ENCODE data around the gene IRAK1.

The IRAK1 gene

DNA sequence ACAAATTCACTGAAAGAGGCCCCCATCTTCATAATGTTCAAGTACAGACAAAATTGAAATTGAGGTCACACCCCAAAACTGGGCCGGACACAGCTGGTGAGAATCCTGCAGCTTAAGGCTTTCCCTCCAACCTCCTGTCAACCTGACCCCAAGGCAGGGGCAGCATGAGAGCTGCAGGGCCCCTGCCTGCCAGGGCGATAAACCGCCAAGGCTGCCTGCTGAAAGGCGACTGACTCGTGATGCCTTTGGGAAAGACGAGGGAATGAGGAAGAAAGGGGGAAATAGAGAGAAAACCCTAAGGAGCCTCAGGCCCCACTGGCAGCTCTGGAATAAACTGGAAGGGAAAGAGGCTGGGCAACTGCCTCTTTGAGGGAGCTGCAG, 7.3 kb upstream of the IRAK1 start:
- DNase-seq (ENCODE audit: low read depth): no peak
- H3K4me3 ChIP-seq (ENCODE audit: low read length): no peak overlapping the region
- TF ChIP-seq, protein P1, sequence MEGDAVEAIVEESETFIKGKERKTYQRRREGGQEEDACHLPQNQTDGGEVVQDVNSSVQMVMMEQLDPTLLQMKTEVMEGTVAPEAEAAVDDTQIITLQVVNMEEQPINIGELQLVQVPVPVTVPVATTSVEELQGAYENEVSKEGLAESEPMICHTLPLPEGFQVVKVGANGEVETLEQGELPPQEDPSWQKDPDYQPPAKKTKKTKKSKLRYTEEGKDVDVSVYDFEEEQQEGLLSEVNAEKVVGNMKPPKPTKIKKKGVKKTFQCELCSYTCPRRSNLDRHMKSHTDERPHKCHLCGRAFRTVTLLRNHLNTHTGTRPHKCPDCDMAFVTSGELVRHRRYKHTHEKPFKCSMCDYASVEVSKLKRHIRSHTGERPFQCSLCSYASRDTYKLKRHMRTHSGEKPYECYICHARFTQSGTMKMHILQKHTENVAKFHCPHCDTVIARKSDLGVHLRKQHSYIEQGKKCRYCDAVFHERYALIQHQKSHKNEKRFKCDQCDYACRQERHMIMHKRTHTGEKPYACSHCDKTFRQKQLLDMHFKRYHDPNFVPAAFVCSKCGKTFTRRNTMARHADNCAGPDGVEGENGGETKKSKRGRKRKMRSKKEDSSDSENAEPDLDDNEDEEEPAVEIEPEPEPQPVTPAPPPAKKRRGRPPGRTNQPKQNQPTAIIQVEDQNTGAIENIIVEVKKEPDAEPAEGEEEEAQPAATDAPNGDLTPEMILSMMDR (conservative IDR thresholded peaks at IDR 0.05; ENCODE audit: low read length): no peak

DNA sequence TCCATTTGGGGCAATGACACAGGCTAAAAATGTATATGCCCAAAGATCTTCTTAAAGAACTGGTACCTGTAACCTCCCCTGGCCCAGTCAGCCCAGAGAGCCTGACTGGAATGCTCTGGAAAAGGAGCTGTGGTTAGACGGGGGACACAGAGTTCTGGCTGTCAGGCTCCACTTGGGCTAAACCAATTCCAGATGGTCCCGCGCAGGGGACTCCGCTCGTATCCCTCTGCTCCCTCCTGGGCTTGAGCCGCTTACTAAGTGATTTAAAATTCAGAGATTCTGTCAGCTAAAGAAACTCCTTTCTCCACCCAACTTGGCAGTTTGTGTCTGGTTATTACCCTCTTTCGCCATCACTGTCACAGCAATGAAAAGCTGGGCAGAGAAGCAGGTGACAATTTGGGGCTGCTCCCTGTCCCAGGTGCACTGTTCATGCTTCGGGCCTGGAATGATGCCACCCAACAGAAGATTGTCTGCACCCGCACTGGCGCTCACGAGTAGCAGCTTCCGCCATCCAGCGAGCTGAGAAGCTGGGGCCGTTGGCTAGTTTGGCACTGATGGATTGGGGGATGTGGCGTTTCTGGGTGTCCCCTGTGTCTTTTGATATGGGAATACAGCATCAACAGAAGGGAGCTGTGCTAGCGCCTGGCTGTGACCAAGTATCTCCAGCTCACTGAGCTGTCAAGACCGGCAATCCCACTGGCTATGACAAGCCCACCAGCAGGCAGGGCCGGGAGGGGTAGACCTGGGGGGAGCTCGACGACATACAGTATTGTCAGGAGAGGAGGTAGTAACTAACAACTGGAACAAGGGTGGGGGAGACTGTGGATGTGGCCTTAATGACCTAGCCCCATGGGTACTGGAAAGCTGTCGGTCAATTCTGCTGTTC, 6.7 kb upstream of the IRAK1 start:
- TF ChIP-seq, protein P1 (conservative IDR thresholded peaks at IDR 0.05; ENCODE audit: low read length): no peak
- peak; percentile 64 for DNase-seq (ENCODE audit: low read depth)

DNA sequence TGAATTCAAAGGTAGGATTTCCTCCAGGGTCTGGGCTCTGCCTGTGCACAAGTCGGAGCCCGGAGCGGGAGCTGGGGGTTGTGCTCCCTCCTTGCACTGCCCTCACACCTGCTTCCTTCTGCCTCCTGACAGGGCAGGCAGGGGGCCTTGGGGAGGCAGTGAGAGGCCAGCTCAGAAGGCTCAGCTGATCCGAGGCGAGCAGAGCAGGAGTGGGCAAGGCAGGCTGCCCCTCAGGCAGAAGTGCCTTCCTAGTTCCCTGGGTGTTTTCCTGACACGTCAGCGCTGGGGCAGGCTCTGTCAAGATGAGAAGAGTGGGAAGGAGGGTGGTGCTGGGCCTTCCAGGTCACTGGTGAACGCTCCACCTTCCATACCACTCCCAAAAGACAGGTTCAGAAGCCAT, 5.5 kb upstream of the IRAK1 start:
- TF ChIP-seq, protein P1 (conservative IDR thresholded peaks at IDR 0.05; ENCODE audit: low read length): no peak
- H3K4me3 ChIP-seq (ENCODE audit: low read length): no peak overlapping the region
- no peak for DNase-seq (ENCODE audit: low read depth)

More for the DNA sequence above, 6.7 kb upstream of the IRAK1 start:
- H3K4me3 ChIP-seq (ENCODE audit: low read length): no peak overlapping the region

DNA sequence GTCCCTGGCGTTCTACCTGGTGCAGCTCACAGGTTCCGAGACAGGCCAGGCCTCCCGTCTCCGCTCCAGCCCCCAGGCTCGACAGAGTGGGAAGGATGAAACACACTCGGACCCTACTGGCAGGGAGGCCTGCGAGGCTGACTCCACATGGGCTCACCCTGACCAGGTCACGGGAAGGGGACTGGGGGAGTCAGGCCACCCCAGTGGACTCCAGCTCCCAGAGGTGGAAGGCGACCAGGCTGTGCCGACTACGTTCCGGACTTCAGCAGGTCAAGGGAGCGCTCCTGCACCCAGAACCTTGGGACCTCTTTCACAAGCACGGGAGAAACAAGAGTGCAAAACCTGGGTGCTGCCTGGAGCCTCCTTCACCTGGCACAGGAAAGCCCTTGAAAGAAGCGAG, 4.6 kb upstream of the IRAK1 start:
- no peak overlapping the region for H3K4me3 ChIP-seq (ENCODE audit: low read length)
- TF ChIP-seq, protein P1 (conservative IDR thresholded peaks at IDR 0.05; ENCODE audit: low read length): no peak
- no peak for DNase-seq (ENCODE audit: low read depth)

DNA sequence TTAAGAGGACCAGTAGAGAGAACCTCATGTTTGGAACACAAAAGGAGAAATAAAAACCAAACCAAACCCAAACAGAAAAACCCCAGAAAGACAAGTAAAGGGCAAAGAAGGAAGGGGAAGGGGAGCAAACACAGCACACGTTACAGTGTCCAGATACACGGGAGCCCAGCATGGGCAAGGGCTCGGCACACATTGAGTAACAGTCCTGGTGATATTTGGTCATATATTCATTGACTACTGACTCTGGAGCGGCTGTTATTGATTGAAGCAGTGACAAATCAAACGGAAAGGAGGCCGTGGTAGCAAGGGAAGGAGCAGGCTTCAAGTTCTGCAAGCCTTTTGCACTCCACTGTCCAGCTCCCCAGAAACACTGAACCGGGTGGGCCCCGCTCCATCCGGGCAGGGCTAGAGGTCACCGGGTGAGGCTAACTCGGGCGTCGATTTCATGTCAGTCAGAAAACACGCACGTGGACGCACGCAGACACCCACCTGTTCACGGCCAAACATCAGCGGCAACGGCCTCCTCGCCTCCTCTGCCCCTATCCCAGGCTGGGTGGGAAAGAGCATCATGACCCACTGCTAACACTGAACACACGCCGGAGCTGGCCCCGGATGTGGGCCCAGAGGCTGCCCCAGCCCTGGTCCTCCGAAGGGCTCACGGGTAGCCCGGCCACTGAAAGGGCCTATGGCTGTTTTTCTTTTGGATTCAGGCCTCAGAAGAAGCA, 3.7 kb upstream of the IRAK1 start:
- no peak for DNase-seq (ENCODE audit: low read depth)
- TF ChIP-seq, protein P1 (conservative IDR thresholded peaks at IDR 0.05; ENCODE audit: low read length): no peak
- no peak overlapping the region for H3K4me3 ChIP-seq (ENCODE audit: low read length)

DNA sequence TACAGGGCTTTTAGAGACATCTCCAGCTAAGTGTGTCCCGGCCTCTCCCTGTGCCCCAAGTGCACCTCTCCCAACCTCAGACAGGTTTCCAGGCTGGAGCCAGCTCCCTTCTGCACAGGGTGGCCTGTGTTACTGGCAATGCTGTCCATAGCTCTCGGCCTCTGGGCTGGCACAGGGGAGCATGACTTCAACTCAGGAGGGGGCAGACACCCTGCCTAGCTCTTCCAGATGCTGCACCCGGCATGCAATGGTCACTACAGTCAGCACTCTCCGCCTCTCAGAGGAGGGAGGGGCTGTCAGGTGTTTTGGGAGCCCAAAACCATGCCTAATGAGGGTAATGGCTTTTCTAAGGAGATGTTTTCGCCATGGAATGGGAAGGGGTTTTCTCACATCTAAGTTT, 2.4 kb upstream of the IRAK1 start:
- no peak for DNase-seq (ENCODE audit: low read depth)
- no peak overlapping the region for H3K4me3 ChIP-seq (ENCODE audit: low read length)
- TF ChIP-seq, protein P1 (conservative IDR thresholded peaks at IDR 0.05; ENCODE audit: low read length): no peak
